Measurements from ENCODE around the gene PEDS1. TPM values are rescaled to one million over a fixed set of nuclear protein-coding genes. Genes with fewer than 3 reads are reported as not detected.

The PEDS1 gene
- total RNA-seq, 1 donor from 2014 or later: 39.7 TPM

GRCh38 chr20:50190251-50191064 lies 36.9 kb upstream of the PEDS1 start, which contains the start of gene CEBPB:
CEBPB (plus strand) TSS chr20:50190830; CDS start chr20:50191034, 204 bp downstream.
- no peak within 1 kb of the TSS for H3K27ac Mint-ChIP-seq (ENCODE audit: unreplicated experiment)
- peak within 1 kb of the TSS; percentile 88 for H3K4me3 Mint-ChIP-seq (ENCODE audit: unreplicated experiment)
- H3K9me3 Mint-ChIP-seq (ENCODE audit: unreplicated experiment): no peaks in the 10 kb centered on the region
- peaks cover 20% of the 10 kb centered on the region for H3K4me1 Mint-ChIP-seq (ENCODE audit: unreplicated experiment)
- H3K36me3 Mint-ChIP-seq (ENCODE audit: low read depth, unreplicated experiment): peaks cover 4% of the 10 kb centered on the region
- DNase-seq (ENCODE audit: low spot score): peak; percentile 98
- TF ChIP-seq CTCF (IDR thresholded peaks at IDR 0.05; ENCODE audit: unreplicated experiment): peak; percentile 94
- peaks cover 8% of the 10 kb centered on the region for H3K27me3 Mint-ChIP-seq (ENCODE audit: unreplicated experiment)

- Mint-ChIP-seq H3K9me3 (ENCODE audit: unreplicated experiment) (no peaks in the 10 kb centered on the region), H3K4me3 (ENCODE audit: unreplicated experiment) (no peak overlapping the region), H3K27me3 (ENCODE audit: unreplicated experiment) (peaks cover 8% of the 10 kb centered on the region), H3K27ac (ENCODE audit: unreplicated experiment) (no peak overlapping the region), H3K4me1 (ENCODE audit: unreplicated experiment) (peaks cover 19% of the 10 kb centered on the region), H3K36me3 (ENCODE audit: low read depth, unreplicated experiment) (peaks cover 4% of the 10 kb centered on the region)
- no peak for TF ChIP-seq CTCF (IDR thresholded peaks at IDR 0.05; ENCODE audit: unreplicated experiment)
- DNase-seq (ENCODE audit: low spot score): no peak
Measured at GRCh38 chr20:50189681-50190250, 36.2 kb upstream of the PEDS1 start.

- Mint-ChIP-seq H3K9me3 (ENCODE audit: unreplicated experiment) (no peaks in the 10 kb centered on the region), H3K27ac (ENCODE audit: unreplicated experiment) (no peak overlapping the region), H3K4me1 (ENCODE audit: unreplicated experiment) (peaks cover 17% of the 10 kb centered on the region), H3K4me3 (ENCODE audit: unreplicated experiment) (no peak overlapping the region), H3K27me3 (ENCODE audit: unreplicated experiment) (peaks cover 8% of the 10 kb centered on the region), H3K36me3 (ENCODE audit: low read depth, unreplicated experiment) (peaks cover 4% of the 10 kb centered on the region)
- no peak for TF ChIP-seq CTCF (IDR thresholded peaks at IDR 0.05; ENCODE audit: unreplicated experiment)
- no peak for DNase-seq (ENCODE audit: low spot score)
Measured at GRCh38 chr20:50188879-50189680, 35.6 kb upstream of the PEDS1 start.

- DNase-seq (ENCODE audit: low spot score): no peak
- TF ChIP-seq CTCF (IDR thresholded peaks at IDR 0.05; ENCODE audit: unreplicated experiment): no peak
- Mint-ChIP-seq H3K36me3 (ENCODE audit: low read depth, unreplicated experiment) (peaks cover 4% of the 10 kb centered on the region), H3K4me3 (ENCODE audit: unreplicated experiment) (no peak overlapping the region), H3K27me3 (ENCODE audit: unreplicated experiment) (peaks cover 8% of the 10 kb centered on the region), H3K4me1 (ENCODE audit: unreplicated experiment) (peaks cover 13% of the 10 kb centered on the region), H3K9me3 (ENCODE audit: unreplicated experiment) (no peaks in the 10 kb centered on the region), H3K27ac (ENCODE audit: unreplicated experiment) (no peak overlapping the region)
Measured at GRCh38 chr20:50188287-50188688, 34.8 kb upstream of the PEDS1 start.

Data from endothelial cell (in vitro differentiated cells).